Esophagus squamous epithelium (tissue), 4 donors: ENCODE data around the gene NID1.

ENCODE experiments used
- CTCF ChIP-seq, 6 experiments: fragments of 450-650 bp in 4 of 6; fragments of 200-600 bp in 2 of 6; sonication (generic) in 2 of 6; IDR thresholded peaks; one replicate each; pipeline ENCODE4 v1.5.1; 2016 to 2019; ENCODE audit warnings: antibody characterized with exemption in 6 of 6, mild to moderate bottlenecking in 4 of 6, moderate library complexity in 4 of 6
- POLR2A ChIP-seq, 4 donors: fragments of 450-650 bp; IDR thresholded peaks; one replicate each; pipeline ENCODE4 v1.6.1; 2017; ENCODE audit warnings: antibody characterized with exemption in 4 of 4, mild to moderate bottlenecking in 4 of 4, moderate library complexity in 3 of 4

DNA sequence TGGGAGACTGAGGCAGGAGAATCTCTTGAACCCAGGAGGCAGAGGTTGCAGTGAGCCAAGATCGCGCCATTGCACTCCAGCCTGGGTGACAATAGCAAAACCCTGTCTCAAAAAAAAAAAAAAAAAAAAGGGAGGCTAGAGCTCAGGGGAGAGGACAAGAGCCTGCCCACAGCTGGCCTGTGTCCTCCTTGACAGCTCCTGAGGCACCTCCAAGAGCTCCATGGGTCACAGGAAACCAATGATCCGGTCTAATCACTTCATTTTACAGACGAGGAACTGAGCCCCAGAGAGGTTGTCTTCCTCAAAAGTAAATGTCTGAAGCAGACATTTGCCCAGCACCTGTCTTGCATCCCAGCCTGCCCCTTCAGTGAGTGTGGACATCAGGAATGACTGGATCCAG, 49.4 kb downstream of the NID1 start:
- no peak for TF ChIP-seq CTCF (IDR thresholded peaks at IDR 0.05)
- TF ChIP-seq POLR2A (IDR thresholded peaks at IDR 0.05): no peak
